ENCODE measurements around the gene CTSW. TPM values are rescaled to one million over a fixed set of nuclear protein-coding genes. Genes with fewer than 3 reads are reported as not detected.

CTSW gene
- total RNA-seq, 2 donors from 2014 or later, result 1.5 to 2.4 TPM

DNA sequence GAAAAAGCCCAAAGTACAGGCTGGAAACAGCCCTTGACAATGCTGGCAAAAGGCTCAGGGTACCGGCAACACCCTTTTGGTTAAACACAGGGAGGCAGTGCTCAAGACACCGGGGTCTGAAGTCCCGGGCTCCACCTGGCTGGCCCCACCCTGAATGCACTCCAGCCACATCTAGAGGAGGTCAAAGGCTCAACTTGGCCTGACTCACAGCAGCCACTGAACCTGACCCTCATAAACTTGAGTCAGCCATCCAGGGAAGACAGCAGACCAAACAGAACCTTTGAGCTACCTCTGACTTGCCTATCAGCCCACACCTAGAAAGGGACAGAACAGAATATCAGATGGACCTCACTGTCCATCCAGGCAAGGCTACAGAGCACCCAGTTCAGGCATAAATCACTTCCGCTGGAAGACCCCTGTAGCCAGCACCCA is 25.5 kb upstream of the CTSW start:
- intact Hi-C loops (cut with DNase I, micrococcal nuclease), result no loop called here
- ATAC-seq, result peak; percentile 61
- peak; percentile 80 to 95 for DNase-seq

DNA sequence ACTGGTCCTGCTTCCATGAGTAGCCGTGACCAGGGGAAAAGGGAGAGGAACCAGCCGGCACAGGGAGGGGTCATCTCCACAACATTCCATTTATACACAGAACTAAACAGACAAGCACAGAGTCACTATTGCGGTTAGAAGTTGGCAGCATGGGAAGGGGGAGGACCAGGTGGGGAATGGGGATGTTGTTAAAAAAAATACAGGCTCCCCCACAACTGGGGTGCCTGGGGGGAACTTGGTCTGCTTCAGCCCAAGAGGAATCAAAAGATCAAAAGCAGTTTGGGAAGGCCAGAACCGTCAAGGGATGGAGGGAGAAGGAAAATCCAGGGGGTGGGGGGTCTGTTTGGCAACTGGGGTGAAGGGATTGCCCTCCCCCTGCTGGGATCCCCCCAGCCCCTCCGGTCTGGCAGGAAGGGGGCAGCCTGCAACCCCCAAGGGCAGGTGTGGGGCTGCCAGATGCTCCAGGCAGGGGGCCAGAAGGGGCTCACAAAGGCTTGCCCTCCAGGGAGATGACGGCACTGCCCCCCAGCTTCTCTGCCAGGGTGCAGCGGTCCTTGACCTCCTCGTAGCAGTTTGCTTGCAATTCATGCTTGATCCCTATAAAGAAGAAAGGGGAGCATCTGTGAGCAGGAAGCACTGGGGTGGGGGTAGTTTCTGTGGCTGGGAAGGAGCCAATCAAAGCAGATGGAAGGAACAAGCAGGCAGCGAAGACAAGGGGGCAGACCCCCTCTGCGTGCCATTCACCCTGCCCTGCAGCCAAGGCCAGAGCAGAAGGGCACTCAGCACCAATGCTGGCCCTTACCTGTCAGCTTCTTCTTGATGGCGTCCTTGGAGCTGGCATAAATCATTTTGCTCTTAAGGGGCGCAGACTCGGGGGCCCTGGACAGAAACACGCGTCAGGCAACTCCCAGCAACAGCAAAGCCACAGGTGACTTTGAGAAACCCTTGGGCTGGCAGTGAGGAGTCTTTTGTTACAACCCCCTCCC is 24.5 kb upstream of the CTSW start:
- intact Hi-C loops (cut with DNase I, micrococcal nuclease), result no loop called here
- DNase-seq (peak in 1 of 2 donors; percentile 33), ATAC-seq (no peak)

DNA sequence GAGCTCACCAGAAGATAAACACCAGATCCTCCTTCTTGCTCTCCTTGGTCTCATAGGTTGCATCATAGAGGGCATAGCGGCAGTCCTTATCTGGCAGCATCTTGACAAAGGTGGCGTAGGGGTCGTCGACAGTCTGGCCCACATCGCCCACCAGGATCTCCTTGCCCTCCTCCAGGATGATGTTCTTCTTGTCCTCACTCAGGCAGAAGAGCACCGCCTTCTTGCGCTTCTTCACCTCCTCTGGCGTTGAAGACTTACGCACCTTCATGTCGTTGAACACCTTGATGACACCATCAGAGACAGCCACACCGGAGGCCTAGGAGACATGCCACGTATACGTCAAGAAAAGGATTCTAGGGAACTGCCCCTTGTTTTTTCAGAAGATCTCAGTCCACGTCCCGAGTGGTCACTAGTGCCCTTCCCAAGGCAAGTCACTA is 23.7 kb upstream of the CTSW start:
- intact Hi-C loops (cut with DNase I, micrococcal nuclease), result no loop called here
- DNase-seq, result no peak
- ATAC-seq, result no peak

DNA sequence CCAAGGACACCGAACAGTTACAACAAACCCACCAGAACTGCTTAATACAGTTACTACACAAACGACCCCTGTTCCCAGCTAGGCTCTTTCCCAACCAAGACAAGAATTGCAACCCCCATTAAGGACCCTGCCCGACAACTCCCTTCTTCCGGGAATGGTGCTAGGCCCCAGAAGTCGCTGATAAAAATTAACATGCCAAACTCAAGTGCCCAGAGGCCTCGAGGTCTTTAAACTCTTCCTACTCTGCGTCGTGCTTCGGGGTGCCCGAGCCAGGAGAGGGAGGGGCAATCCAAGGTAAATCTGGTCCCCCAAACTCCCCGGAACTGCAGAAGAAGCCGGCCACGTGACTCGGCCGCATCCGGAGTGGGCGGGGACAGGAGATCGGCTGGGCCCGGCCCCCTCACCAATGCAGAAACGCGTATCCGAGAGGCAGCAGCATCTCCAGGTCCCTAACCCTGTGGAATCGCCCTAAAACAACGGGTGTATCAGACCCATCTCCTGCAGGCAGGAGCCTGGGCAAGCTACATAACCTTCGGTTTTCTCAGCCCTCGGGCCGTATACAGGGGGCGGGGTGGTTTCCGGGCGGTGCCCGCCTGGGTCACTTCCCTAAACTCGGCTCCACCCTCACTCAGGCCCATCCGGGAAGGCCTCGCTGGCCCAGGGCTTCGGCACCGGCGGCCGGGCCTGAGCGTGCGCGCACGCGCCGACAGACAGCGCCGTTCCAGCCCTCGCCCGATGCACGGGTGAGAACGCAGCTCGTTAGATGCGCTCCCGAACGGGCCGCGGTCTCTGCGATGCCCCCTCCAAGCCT is 22.7 kb upstream of the CTSW start:
- DNase-seq (peak; percentile 87 to 90), ATAC-seq (peak; percentile 24)
- intact Hi-C loops (cut with DNase I, micrococcal nuclease), result no loop called here

DNA sequence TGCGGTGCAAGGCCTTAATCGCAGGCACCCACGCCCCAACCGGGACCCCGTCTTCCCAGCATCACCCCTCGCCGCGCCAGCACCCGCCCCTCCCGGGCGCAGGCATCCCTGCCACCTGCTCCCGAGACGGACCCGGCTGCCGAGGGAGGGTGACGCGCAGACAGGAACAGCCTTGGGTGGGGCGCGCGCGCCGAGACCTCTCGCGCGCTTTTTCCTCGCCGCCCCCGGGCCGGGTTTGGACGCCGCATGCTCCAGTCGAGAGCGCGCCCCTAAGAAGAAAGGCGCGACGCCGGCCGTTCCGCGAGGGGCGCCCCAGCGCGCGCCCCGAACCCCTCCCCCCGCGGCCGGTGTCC is 22.2 kb upstream of the CTSW start:
- intact Hi-C loops (cut with DNase I, micrococcal nuclease), result no loop called here
- no peak for ATAC-seq
- peak in 1 of 2 donors; percentile 73 for DNase-seq

DNA sequence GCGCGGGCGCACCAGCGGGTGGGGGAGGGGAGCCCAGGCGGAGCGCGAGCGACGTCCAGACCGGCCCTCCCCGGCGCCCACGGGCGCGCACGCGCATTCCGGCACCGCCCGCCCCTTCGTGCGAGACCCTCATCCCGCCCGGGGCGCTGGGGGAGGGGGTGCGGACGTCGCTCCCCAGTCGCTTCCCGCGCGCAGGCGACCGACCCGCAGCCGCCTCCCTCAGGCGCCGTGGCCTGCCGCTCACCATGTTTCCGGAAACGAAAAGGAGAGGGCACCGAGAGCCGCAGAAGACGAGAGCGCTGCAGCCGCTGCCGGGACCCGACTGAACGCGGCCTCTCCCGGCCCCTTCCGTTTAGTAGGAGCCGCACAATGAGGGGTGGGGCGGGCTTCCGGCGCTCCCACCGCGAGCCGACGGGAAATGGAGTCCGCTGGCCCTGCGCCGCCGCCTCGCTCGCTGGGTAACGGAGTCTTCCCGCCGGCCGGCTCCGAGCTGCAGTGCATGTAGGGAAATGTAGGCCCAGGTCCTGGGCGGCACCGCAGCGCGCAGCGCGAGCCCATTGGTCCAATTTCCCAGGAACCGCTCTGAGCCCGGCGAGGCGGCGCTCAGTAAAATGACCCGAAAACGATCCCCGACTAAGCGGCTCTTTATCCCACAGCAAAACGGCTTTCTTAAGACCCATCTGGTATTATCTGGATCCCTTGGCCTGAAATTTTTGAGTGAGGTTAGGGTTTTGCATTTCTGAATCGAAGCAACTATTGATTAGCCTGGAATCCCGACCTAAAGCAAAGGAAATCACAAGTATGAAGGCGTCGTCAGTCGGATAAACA is 21.6 kb upstream of the CTSW start, which contains the start of gene CFL1:
Gene CFL1, minus strand, starts transcription at position 328 of the 828 bp plus-strand sequence. Its CDS starts 81 bp downstream, at position 247.
- ATAC-seq (peak; percentile 52), DNase-seq (peak; percentile 98)
- intact Hi-C loops (cut with DNase I, micrococcal nuclease), result no loop called here

DNA sequence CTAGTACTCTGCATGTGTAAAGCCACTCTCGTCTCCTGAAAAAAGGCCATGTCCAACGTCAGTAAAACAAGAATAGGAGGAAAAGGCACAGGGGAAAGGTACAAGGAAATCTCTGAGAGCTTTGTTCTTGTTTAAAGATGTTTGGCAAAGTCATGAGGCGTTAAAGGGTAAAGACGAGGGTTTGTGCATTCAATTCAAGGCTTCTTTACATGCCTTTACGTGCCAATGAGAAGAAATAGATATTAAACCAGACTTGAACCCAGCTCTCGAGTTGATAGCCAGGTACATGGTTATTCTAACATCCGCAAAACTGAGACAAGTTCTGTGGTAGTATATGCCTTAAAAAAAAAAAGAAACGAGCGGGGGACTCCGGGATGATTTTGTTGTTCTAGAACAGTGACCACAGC is 21.0 kb upstream of the CTSW start:
- intact Hi-C loops (cut with DNase I, micrococcal nuclease), result no loop called here
- ATAC-seq (no peak), DNase-seq (no peak)

DNA sequence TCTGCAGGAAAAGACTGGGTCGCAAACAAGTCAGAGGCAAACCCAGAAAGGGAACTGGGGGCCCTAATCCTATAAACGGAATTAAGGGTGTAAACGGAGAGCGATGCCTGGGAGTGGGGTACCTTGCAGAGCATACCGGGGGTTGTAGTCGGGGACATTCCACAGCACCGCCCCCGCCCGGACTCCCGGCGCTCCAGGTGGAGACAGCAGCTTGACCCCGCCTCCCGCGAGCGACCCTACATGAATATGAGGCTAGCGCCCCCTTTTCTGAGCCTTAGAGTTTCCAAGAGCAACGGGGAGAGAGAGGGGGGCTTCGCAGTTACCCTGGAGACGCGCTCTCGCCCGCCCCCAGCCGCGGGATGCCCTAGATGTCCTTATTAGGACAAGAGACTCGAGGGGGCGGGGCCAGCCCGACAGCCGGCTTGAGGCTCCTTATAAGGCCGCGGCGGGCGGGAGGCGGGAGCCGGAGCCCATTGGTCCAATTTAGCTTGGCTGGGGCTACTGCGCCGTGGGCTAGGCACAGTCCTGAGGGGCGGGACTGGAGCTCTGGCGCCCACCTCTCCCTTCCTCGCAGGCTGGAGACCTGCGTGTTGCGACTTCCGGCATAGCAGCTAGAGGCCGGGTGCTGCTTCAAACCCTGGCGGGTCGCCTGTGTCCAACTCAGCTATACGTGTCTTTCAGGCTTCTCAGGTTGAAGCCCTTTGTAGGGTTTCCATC is 20.4 kb upstream of the CTSW start:
- intact Hi-C loops (cut with DNase I, micrococcal nuclease), result no loop called here
- ATAC-seq, result peak; percentile 57
- DNase-seq, result peak; percentile 100

DNA sequence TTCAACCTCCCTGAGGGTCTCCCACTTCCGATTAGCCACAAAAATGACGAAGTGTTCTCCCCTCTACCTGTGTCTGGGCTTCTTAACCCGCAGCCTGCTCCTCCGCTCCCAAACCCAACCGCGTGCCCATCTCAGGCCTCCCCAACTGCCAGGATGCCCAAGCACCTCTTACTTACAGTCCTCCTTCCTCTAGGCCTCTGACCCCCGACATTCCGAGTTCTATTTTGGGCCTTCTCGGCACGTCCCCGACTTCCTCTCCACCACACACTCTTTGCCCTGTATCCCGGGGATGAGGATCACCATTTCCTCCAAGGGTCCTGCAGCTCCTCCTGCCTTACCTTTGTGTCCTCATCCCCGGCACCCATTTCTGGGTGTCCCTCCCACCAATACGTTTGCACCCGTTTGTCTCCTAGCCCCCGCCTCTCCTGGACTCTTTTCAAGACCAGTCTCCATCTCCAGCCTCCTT is 19.8 kb upstream of the CTSW start:
- DNase-seq (peak in 1 of 2 donors; percentile 59), ATAC-seq (no peak)
- intact Hi-C loops (cut with DNase I, micrococcal nuclease), result no loop called here

DNA sequence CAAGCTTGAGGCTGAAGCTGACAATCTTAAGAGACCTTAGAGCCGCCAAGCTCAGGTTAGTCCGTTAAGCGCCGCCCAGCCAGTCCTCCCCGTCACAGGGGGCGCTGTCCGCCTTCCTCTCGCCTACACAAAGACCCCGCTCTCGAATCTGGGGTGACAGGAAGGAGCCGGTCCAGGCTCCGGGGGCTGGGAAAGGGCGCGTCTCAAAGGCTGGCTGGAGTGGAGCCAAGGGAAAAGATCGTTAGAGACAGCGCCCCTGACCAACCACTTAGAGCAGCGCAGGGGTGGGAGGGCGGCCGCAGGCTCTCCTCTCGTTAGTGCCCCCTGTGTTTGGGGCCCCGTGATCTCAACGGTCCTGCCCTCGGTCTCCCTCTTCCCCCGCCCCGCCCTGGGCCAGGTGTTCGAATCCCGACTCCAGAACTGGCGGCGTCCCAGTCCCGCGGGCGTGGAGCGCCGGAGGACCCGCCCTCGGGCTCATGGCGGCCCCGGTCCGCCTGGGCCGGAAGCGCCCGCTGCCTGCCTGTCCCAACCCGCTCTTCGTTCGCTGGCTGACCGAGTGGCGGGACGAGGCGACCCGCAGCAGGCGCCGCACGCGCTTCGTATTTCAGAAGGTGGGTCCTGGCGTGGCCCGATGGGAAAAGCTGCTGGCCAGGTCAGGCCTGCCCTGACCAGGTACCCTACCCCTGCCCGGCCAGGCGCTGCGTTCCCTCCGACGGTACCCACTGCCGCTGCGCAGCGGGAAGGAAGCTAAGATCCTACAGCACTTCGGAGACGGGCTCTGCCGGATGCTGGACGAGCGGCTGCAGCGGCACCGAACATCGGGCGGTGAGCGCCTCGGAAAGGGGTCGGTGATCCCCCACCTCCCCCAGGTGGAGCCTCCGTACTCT is 19.1 kb upstream of the CTSW start, which contains the start of gene MUS81:
Gene MUS81, plus strand, starts transcription at position 156 of the 887 bp plus-strand sequence. Its CDS starts 321 bp downstream, at position 477.
- intact Hi-C loops (cut with DNase I, micrococcal nuclease), result no loop called here
- ATAC-seq (peak; percentile 56), DNase-seq (peak; percentile 98 to 99)

DNA sequence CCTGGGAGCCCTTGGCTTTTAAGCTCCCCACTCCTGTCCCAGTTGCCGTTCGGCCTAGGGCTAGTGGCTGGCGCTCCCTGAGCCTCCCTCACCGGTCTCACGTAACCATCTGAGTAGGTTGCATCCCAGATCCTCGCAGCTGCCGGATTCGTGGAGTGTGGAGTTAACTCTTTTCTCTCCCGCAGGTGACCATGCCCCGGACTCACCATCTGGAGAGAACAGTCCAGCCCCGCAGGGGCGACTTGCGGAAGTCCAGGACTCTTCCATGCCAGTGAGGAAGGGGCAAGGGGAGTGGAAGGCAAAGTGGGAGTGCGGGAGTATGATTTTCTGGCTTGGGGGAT is 18.5 kb upstream of the CTSW start:
- peak; percentile 44 to 53 for DNase-seq
- ATAC-seq, result no peak
- intact Hi-C loops (cut with DNase I, micrococcal nuclease), result no loop called here

DNA sequence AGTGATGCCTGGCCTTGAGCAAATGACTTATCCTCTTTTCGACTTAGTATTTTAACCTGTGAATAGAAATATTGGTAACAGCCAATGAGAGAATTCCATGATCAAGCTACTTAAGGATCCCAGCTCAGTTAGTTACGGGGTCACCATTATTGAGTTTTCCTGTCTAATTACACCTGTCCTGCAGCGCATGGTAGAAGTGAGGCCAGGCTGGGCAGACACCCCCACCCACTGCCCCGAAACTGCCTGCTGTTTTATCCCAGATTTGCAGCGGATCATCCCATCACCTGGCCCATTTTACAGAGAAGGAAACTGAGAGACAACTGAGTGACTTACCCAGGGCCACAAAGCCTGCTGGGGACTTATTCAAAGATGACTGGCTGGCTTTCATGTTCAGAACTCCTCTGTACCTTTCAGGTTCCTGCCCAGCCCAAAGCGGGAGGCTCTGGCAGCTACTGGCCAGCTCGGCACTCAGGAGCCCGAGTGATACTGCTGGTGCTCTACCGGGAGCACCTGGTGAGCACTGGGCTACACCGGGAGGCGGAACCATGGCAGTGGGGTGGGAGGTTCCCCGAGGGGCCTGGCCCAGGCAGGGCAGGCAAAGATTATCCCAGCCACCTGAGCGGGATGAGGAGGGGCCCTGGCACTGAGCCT is 18.0 kb upstream of the CTSW start:
- intact Hi-C loops (cut with DNase I, micrococcal nuclease), result no loop called here
- no peak for DNase-seq
- ATAC-seq, result no peak

DNA sequence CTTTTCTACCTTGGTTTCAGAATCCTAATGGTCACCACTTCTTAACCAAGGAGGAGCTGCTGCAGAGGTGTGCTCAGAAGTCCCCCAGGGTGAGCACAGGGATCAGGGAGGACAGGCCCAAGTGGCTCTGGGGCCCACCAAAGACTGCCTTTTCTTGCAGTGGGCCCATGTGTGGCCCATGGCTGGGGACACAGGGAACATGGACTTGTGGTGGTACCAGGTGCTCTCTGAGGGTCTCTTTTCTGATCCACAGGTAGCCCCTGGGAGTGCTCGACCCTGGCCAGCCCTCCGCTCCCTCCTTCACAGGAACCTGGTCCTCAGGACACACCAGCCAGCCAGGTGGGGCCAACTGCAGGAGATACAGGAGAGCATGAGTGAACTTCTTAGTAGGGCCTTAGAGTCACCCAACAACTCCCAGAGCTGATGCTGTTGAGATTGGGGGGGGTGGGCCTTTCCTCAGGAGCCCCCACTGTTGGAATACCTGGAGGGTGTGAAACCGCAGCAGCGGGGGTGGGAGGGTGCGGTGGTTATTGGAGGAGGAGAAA is 17.4 kb upstream of the CTSW start:
- intact Hi-C loops (cut with DNase I, micrococcal nuclease), result no loop called here

DNA sequence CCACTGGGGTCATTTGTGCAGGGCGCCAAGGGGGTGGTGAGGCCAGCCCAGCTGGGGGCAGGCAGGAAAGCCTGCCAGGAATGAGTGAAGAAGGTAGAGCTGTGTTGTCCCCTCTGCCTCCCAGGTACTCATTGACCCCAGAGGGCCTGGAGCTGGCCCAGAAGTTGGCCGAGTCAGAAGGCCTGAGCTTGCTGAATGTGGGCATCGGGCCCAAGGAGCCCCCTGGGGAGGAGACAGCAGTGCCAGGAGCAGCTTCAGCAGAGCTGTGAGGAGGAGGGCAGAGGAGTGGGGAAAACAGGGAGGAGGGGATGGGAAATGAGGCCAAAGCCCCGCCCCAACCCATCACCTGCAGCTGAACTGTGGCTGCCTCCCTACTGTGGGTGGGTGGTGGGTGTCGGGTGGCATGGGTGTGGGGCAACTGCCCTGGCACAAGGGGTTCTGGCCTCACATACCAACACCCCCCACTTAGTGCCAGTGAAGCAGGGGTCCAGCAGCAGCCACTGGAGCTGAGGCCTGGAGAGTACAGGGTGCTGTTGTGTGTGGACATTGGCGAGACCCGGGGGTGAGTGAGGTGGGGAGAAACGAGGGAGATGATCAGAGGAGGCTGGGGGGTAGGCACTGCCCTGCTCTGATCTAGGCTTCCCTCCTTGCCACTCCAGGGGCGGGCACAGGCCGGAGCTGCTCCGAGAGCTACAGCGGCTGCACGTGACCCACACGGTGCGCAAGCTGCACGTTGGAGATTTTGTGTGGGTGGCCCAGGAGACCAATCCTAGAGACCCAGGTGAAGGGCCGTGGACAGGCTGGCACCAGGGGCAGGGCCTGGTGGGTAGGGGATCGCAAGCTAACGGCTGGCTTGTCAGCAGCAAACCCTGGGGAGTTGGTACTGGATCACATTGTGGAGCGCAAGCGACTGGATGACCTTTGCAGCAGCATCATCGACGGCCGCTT is 16.4 kb upstream of the CTSW start:
- DNase-seq (peak in 1 of 2 donors; percentile 24), ATAC-seq (no peak)
- intact Hi-C loops (cut with DNase I, micrococcal nuclease), result no loop called here

More for the DNA sequence above, 17.4 kb upstream of the CTSW start:
- ATAC-seq (no peak), DNase-seq (peak in 1 of 2 donors; percentile 30)
